Myocyte (in vitro differentiated cells): ENCODE results near the gene HLF. TPM values are rescaled to one million over a fixed set of nuclear protein-coding genes. Genes with fewer than 3 reads are reported as not detected.

Experiments
- DNase-seq: peaks from one replicate; pipeline ENCODE4 v3.0.0-alpha.2; 2012; ENCODE audit warnings: low read depth
- total RNA-seq: library from RNA; depleted of rRNA; stranded (reverse); fragments of >200 nt; gene quantifications from 2 replicates; pipeline ENCODE4 v1.2.3, GENCODE V29; 2014

HLF gene
- total RNA-seq, 1 donor from 2014 or later, result 0.37 TPM

- DNase-seq, result peak; percentile 65
Measured at GRCh38 chr17:55348749-55349354, 84.1 kb downstream of the HLF start.

GRCh38 chr17:55350825-55351205 is 86.1 kb downstream of the HLF start:
- no peak for DNase-seq

- no peak for DNase-seq
Measured at GRCh38 chr17:55351226-55351625, 86.5 kb downstream of the HLF start.

GRCh38 chr17:55354010-55354409 is 89.2 kb downstream of the HLF start:
- no peak for DNase-seq

- DNase-seq, result no peak
Measured at GRCh38 chr17:55354941-55355340, 90.2 kb downstream of the HLF start.

GRCh38 chr17:55356434-55357328 is 91.9 kb downstream of the HLF start:
- peak; percentile 74 for DNase-seq

- no peak for DNase-seq
Measured at GRCh38 chr17:55360971-55361370, 96.2 kb downstream of the HLF start.

GRCh38 chr17:55363033-55363432 is 98.3 kb downstream of the HLF start:
- no peak for DNase-seq

- no peak for DNase-seq
Measured at GRCh38 chr17:55366020-55366481, 101.3 kb downstream of the HLF start.

- DNase-seq, result peak; percentile 41
Measured at GRCh38 chr17:55368706-55369105, 103.9 kb downstream of the HLF start.

Other genes starting within 250 kb of the HLF start
- gene MMD, start 156.9 kb downstream of the HLF start, total RNA-seq, result 5.3 and 5.8 TPM in 2 replicates
- gene SMIM36, start 246.5 kb downstream of the HLF start, total RNA-seq, result not detected in 2 replicates